SK-N-SH (cell line): ENCODE measurements around the gene RSRC2. TPM values are rescaled to one million over a fixed set of nuclear protein-coding genes. Genes with fewer than 3 reads are reported as not detected.
"Not testable (repeated sequence)": the region's sequence is repeated elsewhere in the genome, so short reads cannot be mapped to it uniquely, and the experiment has no call there.

Experiments
- CTCF ChIA-PET: fragments of 300-600, 350-600 bp; formaldehyde crosslinking; extraction: SDS; loops from one replicate; lab custom pipeline; 2021; lab: Yijun Ruan, JAX
- POLR2A ChIA-PET: fragments of 350-600 bp; sonication (Branson Sonifier 250); formaldehyde crosslinking; extraction: SDS; loops from one replicate; lab custom pipeline; 2020; ENCODE audit warnings: antibody characterized with exemption, inconsistent platforms; lab: Yijun Ruan, JAX
- DNase-seq: peaks from one replicate; pipeline ENCODE4 v3.0.0; 2012
- H2AFZ ChIP-seq: fragments of 200-600 bp; sonication (generic); 2 replicates; pipeline ENCODE4 v1.8.1; 2016; ENCODE audit warnings: antibody characterized with exemption, mild to moderate bottlenecking, low read depth
- H3F3A ChIP-seq: fragments of 200-600 bp; sonication (generic); replicated peaks from 2 replicates; pipeline ENCODE3; 2016; ENCODE audit warnings: antibody characterized with exemption, mild to moderate bottlenecking; ENCODE audit not compliant: insufficient read depth
- H3K27ac ChIP-seq, 2 experiments: fragments of 200-500 bp in 1 of 2; fragments of 200-600 bp in 1 of 2; sonication (Bioruptor generic) in 1 of 2; sonication (generic), shearing (Covaris generic) in 1 of 2; 2 replicates each; pipeline versions ENCODE4 v1.5.1 to v1.6.1; 2014 to 2016; ENCODE audit warnings: low read depth in 2 of 2, inconsistent platforms in 1 of 2, low read length in 1 of 2, mild to moderate bottlenecking in 1 of 2, mixed read lengths in 1 of 2
- H3K27me3 ChIP-seq: fragments of 200-600 bp; sonication (generic), shearing (Covaris generic); 2 replicates; pipeline ENCODE4 v1.6.1; 2016; ENCODE audit warnings: mixed run types; ENCODE audit not compliant: insufficient read depth
- H3K36me3 ChIP-seq, 2 experiments: fragments of 200-500 bp in 1 of 2; fragments of 200-600 bp in 1 of 2; sonication (Bioruptor generic) in 1 of 2; sonication (generic) in 1 of 2; replicated peaks in 1 of 2; 2 replicates each; pipeline versions ENCODE3 to v1.5.1; 2014 to 2016; ENCODE audit warnings: low read length in 1 of 2, mild to moderate bottlenecking in 1 of 2; ENCODE audit not compliant: insufficient read depth in 2 of 2, control insufficient read depth in 1 of 2
- H3K4me1 ChIP-seq, 2 experiments: fragments of 200-500 bp in 1 of 2; fragments of 200-600 bp in 1 of 2; sonication (Bioruptor generic) in 1 of 2; sonication (generic), shearing (Covaris generic) in 1 of 2; 2 replicates each; pipeline versions ENCODE4 v1.5.1 to v1.6.1; 2014 to 2016; ENCODE audit warnings: low read depth in 1 of 2, low read length in 1 of 2, mixed run types in 1 of 2; ENCODE audit not compliant: insufficient read depth in 2 of 2, control insufficient read depth in 1 of 2
- H3K4me2 ChIP-seq: fragments of 200-600 bp; sonication (generic), shearing (Covaris generic); 2 replicates; pipeline ENCODE4 v1.6.1; 2017; ENCODE audit warnings: mixed run types
- H3K4me3 ChIP-seq, 2 experiments: fragments of 200-500 bp in 1 of 2; fragments of 200-600 bp in 1 of 2; sonication (Bioruptor generic) in 1 of 2; sonication (generic), shearing (Covaris generic) in 1 of 2; 2 replicates each; pipeline versions ENCODE4 v1.5.1 to v1.8.1; 2014 to 2016; ENCODE audit warnings: low read depth in 2 of 2, inconsistent platforms in 1 of 2, low read length in 1 of 2, mild to moderate bottlenecking in 1 of 2, mixed read lengths in 1 of 2, moderate library complexity in 1 of 2
- H3K79me2 ChIP-seq: fragments of 200-600 bp; sonication (generic); 2 replicates; pipeline ENCODE4 v1.8.1; 2017; ENCODE audit warnings: mild to moderate bottlenecking; ENCODE audit not compliant: insufficient read depth
- H3K9ac ChIP-seq: fragments of 200-600 bp; sonication (generic); 2 replicates; pipeline ENCODE4 v1.6.1; 2017; ENCODE audit warnings: mixed run types
- H3K9me2 ChIP-seq: fragments of 200-600 bp; sonication (generic); 2 replicates; pipeline ENCODE4 v1.6.1; 2017; ENCODE audit warnings: mixed run types
- H3K9me3 ChIP-seq: fragments of 200-600 bp; sonication (generic); 2 replicates; pipeline ENCODE4 v1.6.1; 2017; ENCODE audit warnings: mixed run types, mild to moderate bottlenecking, moderate library complexity
- H4K20me1 ChIP-seq: fragments of 200-600 bp; sonication (generic); 2 replicates; pipeline ENCODE4 v1.6.1; 2017; ENCODE audit warnings: mild to moderate bottlenecking, mixed run types; ENCODE audit not compliant: insufficient read depth
- EP300 ChIP-seq, 2 experiments: IDR thresholded peaks; 2 replicates each; pipeline versions ENCODE4 v1.4.0 to v1.6.1; 2012; ENCODE audit warnings: borderline replicate concordance in 1 of 2, low read depth in 1 of 2, low read length in 1 of 2
- FOSL2 ChIP-seq: IDR thresholded peaks from 2 replicates; pipeline ENCODE4 v1.4.0; 2012; ENCODE audit warnings: low read depth, mild to moderate bottlenecking, moderate library complexity, borderline replicate concordance
- FOXJ3 ChIP-seq: sonication (generic); formaldehyde crosslinking; IDR thresholded peaks from 2 replicates; pipeline ENCODE4 v1.5.1; 2020; ENCODE audit warnings: mild to moderate bottlenecking, missing genetic modification reagents
- JUND ChIP-seq: IDR thresholded peaks from 2 replicates; pipeline ENCODE4 v1.4.0; 2012
- MEF2A ChIP-seq: IDR thresholded peaks from 2 replicates; pipeline ENCODE4 v1.4.0; 2012; ENCODE audit warnings: low read depth, borderline replicate concordance
- PBX3 ChIP-seq: IDR thresholded peaks from 2 replicates; pipeline ENCODE4; 2012
- POLR2AphosphoS5 ChIP-seq: IDR thresholded peaks from 2 replicates; pipeline ENCODE4 v1.6.1; 2012; ENCODE audit warnings: low read depth, low read length
- RCOR1 ChIP-seq: fragments of 150-350 bp; IDR thresholded peaks from 2 replicates; pipeline ENCODE4 v1.6.1; 2017; ENCODE audit warnings: antibody characterized with exemption, low read length
- SIN3A ChIP-seq: IDR thresholded peaks from 2 replicates; pipeline ENCODE4 v1.6.1; 2012; ENCODE audit warnings: low read depth, mild to moderate bottlenecking, low read length, moderate library complexity, borderline replicate concordance
- TCF12 ChIP-seq: IDR thresholded peaks from 2 replicates; pipeline ENCODE4 v1.4.0; 2012
- TEAD4 ChIP-seq: IDR thresholded peaks from 2 replicates; pipeline ENCODE4 v1.4.0; 2012; ENCODE audit warnings: mild to moderate bottlenecking, borderline replicate concordance; ENCODE audit not compliant: insufficient read depth
- USF1 ChIP-seq: IDR thresholded peaks from 2 replicates; pipeline ENCODE4 v1.4.0; 2012; ENCODE audit warnings: low read depth, borderline replicate concordance
- YY1 ChIP-seq: IDR thresholded peaks from 2 replicates; pipeline ENCODE4 v1.4.0; 2012; ENCODE audit warnings: low read depth, mild to moderate bottlenecking
- ZBTB33 ChIP-seq: IDR thresholded peaks from 2 replicates; pipeline ENCODE4 v1.4.0; 2012; ENCODE audit warnings: low read depth, borderline replicate concordance
- WGBS: methylation state at CpG from one replicate; pipeline ENCODE4 v1.1.6; 2017; ENCODE audit warnings: low lambda C conversion rate; 5-methylcytosine and 5-hydroxymethylcytosine counted together
- polyA plus RNA-seq, 3 experiments: library from polyadenylated mRNA; depleted of rRNA; stranded (reverse); fragments of >200 nt; gene quantifications; 2 replicates each; pipeline ENCODE4 v1.2.3, GENCODE V29; 2012

RSRC2 gene
- polyA plus RNA-seq, 1 of the 3 experiments (the other 2 are of a cell fraction) = 24.8 TPM

- H3K9me2 ChIP-seq, POLR2A ChIA-PET, H3K27me3 ChIP-seq, H3K4me3 ChIP-seq, H3K36me3 ChIP-seq, H3K79me2 ChIP-seq, H3K4me2 ChIP-seq, H4K20me1 ChIP-seq, H3K9me3 ChIP-seq, DNase-seq, H3K4me1 ChIP-seq: not testable (repeated sequence)
- TF ChIP-seq EP300 (IDR thresholded peaks at IDR 0.05; ENCODE audit: borderline replicate concordance in 1 of 2, low read depth in 1 of 2, low read length in 1 of 2) = peak in 1 of 2 experiments; percentile 36; a peak in 1 of 4 replicates
- TF ChIP-seq PBX3 = peak; percentile 81
- TF ChIP-seq JUND = peak; percentile 63
- peak; percentile 70 for TF ChIP-seq TCF12
- peak; percentile 62 for TF ChIP-seq YY1
- TF ChIP-seq SIN3A = peak; percentile 35; the same call in 1 of the 2 replicates
- peak; percentile 27; the same call in 1 of the 2 replicates for TF ChIP-seq POLR2AphosphoS5
- peak; percentile 66; the same call in 1 of the 2 replicates for TF ChIP-seq FOSL2
- 0 out of 2 replicates have a peak, but pooled peaks have one; percentile 38 for TF ChIP-seq TEAD4
- WGBS = 74% methylated on average over 17 of the region's 17 CpGs
- peak overlapping the region; percentile 70 for H2AFZ ChIP-seq
- peaks cover 11% of the 10 kb centered on the region for H3F3A ChIP-seq
- CTCF ChIA-PET = interaction anchor here (1.1 kb wide), 1 partner anchor 64 kb away, joined by 3 read pairs; no protein-coding TSS in a partner anchor
- peak overlapping the region; percentile 25; the same call in 1 of the 2 replicates for H3K9ac ChIP-seq
- peak overlapping the region in 1 of 2 experiments; percentile 82; a peak in 2 of 4 replicates for H3K27ac ChIP-seq
Observed at GRCh38 chr12:122464317-122465042, 62.3 kb downstream of the RSRC2 start.

- POLR2A ChIA-PET = no interaction called here
- no peaks in the 10 kb centered on the region for H3K79me2 ChIP-seq
Observed at GRCh38 chr12:122460641-122461040, 66.1 kb downstream of the RSRC2 start.

More at GRCh38 chr12:122460641-122461040, 66.1 kb downstream of the RSRC2 start:
- H3K9me2 ChIP-seq = no peaks in the 10 kb centered on the region
- no peaks in the 10 kb centered on the region for H3K36me3 ChIP-seq
- TF ChIP-seq FOSL2 = no peak
- TF ChIP-seq POLR2AphosphoS5 = no peak
- no peak for TF ChIP-seq JUND
- TF ChIP-seq USF1 = no peak
- no peak for TF ChIP-seq MEF2A
- no peak for TF ChIP-seq FOXJ3 (CRISPR knock-in tag)
- no peak for TF ChIP-seq RCOR1
- TF ChIP-seq ZBTB33 = no peak
- TF ChIP-seq, all 33 proteins: peak for 0
- H3K27ac ChIP-seq = no peak overlapping the region
- H4K20me1 ChIP-seq = no peaks in the 10 kb centered on the region
- H3K4me2 ChIP-seq = no peak overlapping the region
- 79% methylated on average over 2 of the region's 2 CpGs for WGBS
- H3F3A ChIP-seq = peaks cover 14% of the 10 kb centered on the region
- CTCF ChIA-PET = interaction anchor here (1.4 to 2.9 kb wide), 2 partner anchors 11 to 61 kb away, joined by 5 to 10 read pairs; no protein-coding TSS in a partner anchor
- H3K4me1 ChIP-seq = no peaks in the 10 kb centered on the region
- H3K9ac ChIP-seq = no peak overlapping the region
- H3K27me3 ChIP-seq = no peaks in the 10 kb centered on the region
- DNase-seq = no peak
- no peak overlapping the region for H2AFZ ChIP-seq
- no peak overlapping the region for H3K4me3 ChIP-seq
- no peaks in the 10 kb centered on the region for H3K9me3 ChIP-seq
